Heart left ventricle (tissue), 16 donors: Measurements from ENCODE around the gene PLCH1. TPM values are rescaled to one million over a fixed set of nuclear protein-coding genes. Genes with fewer than 3 reads are reported as not detected.
A peak's percentile ranks its signal among the peaks of the same experiment; 100 is the strongest.

ENCODE experiments used
- ATAC-seq, 4 donors: fragments of 200-7000 bp; cut with Tn5 transposase; one replicate each; pipeline ENCODE4 v1.9.1; 2020 to 2022; ENCODE audit warnings: moderate library complexity in 4 of 4, mild to moderate bottlenecking in 3 of 4, moderate number of reproducible peaks in 1 of 4
- DNase-seq, 5 donors: peaks; one replicate each; pipeline ENCODE4 v3.0.0-alpha.2; 2020
- H3K27ac ChIP-seq, 12 donors: fragments of 200-600 bp; sonication (generic) in 4 of 12; one replicate each; pipeline versions ENCODE4 v1.5.0 to v1.8.0; 2016 to 2022; ENCODE audit warnings: mild to moderate bottlenecking in 2 of 12
- H3K27me3 ChIP-seq, 9 donors: fragments of 200-600 bp; sonication (generic) in 2 of 9; one replicate each; pipeline versions ENCODE4 v1.5.1 to v1.8.0; 2016 to 2022; ENCODE audit warnings: mild to moderate bottlenecking in 3 of 9
- H3K36me3 ChIP-seq, 9 donors: fragments of 200-600 bp; sonication (generic) in 2 of 9; one replicate each; pipeline versions ENCODE4 v1.5.0 to v1.8.0; 2018 to 2022; ENCODE audit warnings: mild to moderate bottlenecking in 2 of 9
- H3K4me1 ChIP-seq, 12 donors: fragments of 200-600 bp; sonication (generic) in 4 of 12; one replicate each; pipeline versions ENCODE4 v1.5.0 to v1.8.0; 2016 to 2022; ENCODE audit warnings: mild to moderate bottlenecking in 3 of 12
- H3K4me3 ChIP-seq, 12 donors: fragments of 200-600 bp; sonication (generic) in 4 of 12; one replicate each; pipeline versions ENCODE4 v1.5.0 to v1.8.0; 2017 to 2022; ENCODE audit warnings: mild to moderate bottlenecking in 9 of 12, moderate library complexity in 4 of 12
- H3K9me3 ChIP-seq, 12 donors: fragments of 200-600 bp; sonication (generic) in 4 of 12; one replicate each; pipeline versions ENCODE4 v1.5.0 to v1.8.0; 2016 to 2022; ENCODE audit warnings: mild to moderate bottlenecking in 1 of 12
- POLR2A ChIP-seq, 2 donors: fragments of 450-650 bp; IDR thresholded peaks; one replicate each; pipeline ENCODE4 v1.6.1; 2017; ENCODE audit warnings: antibody characterized with exemption in 2 of 2, mild to moderate bottlenecking in 2 of 2, moderate library complexity in 2 of 2
- WGBS, 4 donors: extraction: QIAGEN DNeasy Blood & Tissue Kit in 2 of 4; methylation state at CpG; one replicate each; pipeline versions ENCODE4 v1.1.5 to v1.1.7; 2013 to 2018; 5-methylcytosine and 5-hydroxymethylcytosine counted together
- intact Hi-C, 10 donors: fragments of 100-400 bp; cut with DNase I; formaldehyde crosslinking; loops; one replicate each; pipeline versions ENCODE4 v1.11.1 to v1.14.2; 2022
- polyA plus RNA-seq, 2 donors: library from polyadenylated mRNA; stranded (reverse); fragments of 200-250 nt; gene quantifications; one replicate each; pipeline ENCODE4 v1.2.3, GENCODE V29; 2013
- total RNA-seq, 9 donors: library from RNA; depleted of rRNA in 2 of 9; stranded (reverse); fragments of >200 nt in 2 of 9; fragmentation: NEBNext Ultra II Directional in 3 of 9; extraction: Animal tissue kit (Norgen Biotek cat#: 25700) in 3 of 9; gene quantifications; one replicate each; pipeline versions ENCODE4 v1.1.0 to v1.2.4, GENCODE V29; 2016 to 2023
- TF ChIP-seq, protein P1 (sequence below), 12 donors: fragments of 200-600 bp; sonication (generic) in 4 of 12; IDR thresholded peaks; one replicate each; pipeline versions ENCODE4 v1.5.0 to v1.8.0; 2018 to 2022; ENCODE audit warnings: antibody characterized with exemption in 12 of 12, mild to moderate bottlenecking in 5 of 12
- donor health status: ischemic (EF 13 %, LVEDD 7.1; RV severe dilation, severe dysfunction).
- donor health status: healthy with polysubstance abuse.
- donor health status: DM: no; HTN: yes; CAD: no.
- donor health status: DM: no; HTN: no; CAD: no.
- donor health status: ischemic (EF 25% LVEDD 6.9; RV normal size, moderate dysfunction).
- donor health status: ischemic (EF 25% LVEDD 5.7; RV mildly dilated, moderate dysfunction).
- donor health status: healthy.
- donor health status: DM: yes; HTN: yes; CAD: no.
- donor health status: ischemic (EF 35%, LVEDD 5.7; RV mildly dilated, moderate dysfunction).
- donor health status: nonischemic (EF 11% LVEDD 7.7; RV severe dilation, severe dysfunction).
- donor health status: DM: yes; HTN: yes; CAD: no.
- donor health status: PGD.
- donor health status: ischemic (EF 29% LVEDD 5.4; RV normal size, mild dysfunction).
- donor health status: nonischemic (EF 23%, LVEDD 6.1; RV moderate dilation, normal function).

The PLCH1 gene
- total and polyA plus RNA-seq, 11 donors = 0.07 to 2.7 (median 0.23) TPM

DNA sequence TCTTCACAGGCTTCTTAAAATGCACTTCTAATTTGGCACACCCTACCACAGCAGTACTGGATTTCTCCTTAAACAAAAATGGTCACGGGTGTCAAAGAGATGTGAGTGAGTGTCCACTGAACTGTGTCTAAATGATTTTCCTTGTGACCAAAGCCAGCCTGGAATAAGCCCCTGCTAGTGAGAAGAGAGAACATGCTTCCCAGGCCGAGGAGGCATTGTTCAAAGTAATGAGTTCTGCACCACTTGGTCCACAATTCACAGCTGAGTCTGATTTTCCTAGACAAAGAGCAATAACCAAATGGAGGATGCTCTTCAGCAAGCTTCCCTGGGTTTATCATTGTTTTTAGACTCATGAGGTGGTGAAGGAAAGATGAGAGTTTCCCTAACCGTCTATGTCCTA, 3.8 kb downstream of the PLCH1 start:
- Histone ChIP-seq H3K4me1 (peaks cover 0 to 27% (median 5%) of the 10 kb centered on the region in 12 donors), H3K27me3 (peaks cover 5 to 48% (median 18%) of the 10 kb centered on the region in 9 donors), H3K36me3 (no peaks in the 10 kb centered on the region), H3K9me3 (no peaks in the 10 kb centered on the region), H3K27ac (no peak overlapping the region), H3K4me3 (no peak overlapping the region)
- WGBS, 4 donors = 67 to 81% (median 76%) methylated on average over 3 of the region's 3 CpGs
- ATAC-seq (no peak), DNase-seq (no peak)
- TF ChIP-seq POLR2A (IDR thresholded peaks at IDR 0.05) = no peak
- TF ChIP-seq, protein P1, sequence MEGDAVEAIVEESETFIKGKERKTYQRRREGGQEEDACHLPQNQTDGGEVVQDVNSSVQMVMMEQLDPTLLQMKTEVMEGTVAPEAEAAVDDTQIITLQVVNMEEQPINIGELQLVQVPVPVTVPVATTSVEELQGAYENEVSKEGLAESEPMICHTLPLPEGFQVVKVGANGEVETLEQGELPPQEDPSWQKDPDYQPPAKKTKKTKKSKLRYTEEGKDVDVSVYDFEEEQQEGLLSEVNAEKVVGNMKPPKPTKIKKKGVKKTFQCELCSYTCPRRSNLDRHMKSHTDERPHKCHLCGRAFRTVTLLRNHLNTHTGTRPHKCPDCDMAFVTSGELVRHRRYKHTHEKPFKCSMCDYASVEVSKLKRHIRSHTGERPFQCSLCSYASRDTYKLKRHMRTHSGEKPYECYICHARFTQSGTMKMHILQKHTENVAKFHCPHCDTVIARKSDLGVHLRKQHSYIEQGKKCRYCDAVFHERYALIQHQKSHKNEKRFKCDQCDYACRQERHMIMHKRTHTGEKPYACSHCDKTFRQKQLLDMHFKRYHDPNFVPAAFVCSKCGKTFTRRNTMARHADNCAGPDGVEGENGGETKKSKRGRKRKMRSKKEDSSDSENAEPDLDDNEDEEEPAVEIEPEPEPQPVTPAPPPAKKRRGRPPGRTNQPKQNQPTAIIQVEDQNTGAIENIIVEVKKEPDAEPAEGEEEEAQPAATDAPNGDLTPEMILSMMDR (IDR thresholded peaks at IDR 0.05) = no peak
- intact Hi-C loops = loop anchor here in 1 of 10 donors (10.0 kb wide), 1 partner anchor 134 kb away; the partner anchor contains the start of gene GMPS

- DNase-seq = no peak
- H3K27ac ChIP-seq = no peak overlapping the region
- TF ChIP-seq POLR2A (IDR thresholded peaks at IDR 0.05) = no peak
- TF ChIP-seq, protein P1 (IDR thresholded peaks at IDR 0.05) = no peak
- no peak for ATAC-seq
- no peaks in the 10 kb centered on the region for H3K9me3 ChIP-seq
- H3K4me1 ChIP-seq = peaks cover 0 to 10% (median 1%) of the 10 kb centered on the region in 12 donors
- peaks cover 3 to 48% (median 18%) of the 10 kb centered on the region in 9 donors for H3K27me3 ChIP-seq
- no peak overlapping the region for H3K4me3 ChIP-seq
- WGBS, 4 donors = 54 to 69% (median 68%) methylated on average over 5 of the region's 5 CpGs
- H3K36me3 ChIP-seq = no peaks in the 10 kb centered on the region
- intact Hi-C loops = no loop called here
These were observed 5.7 kb downstream of the PLCH1 start for GRCh38 chr3:155739154-155739553.

- Histone ChIP-seq H3K36me3 (no peaks in the 10 kb centered on the region), H3K4me1 (peaks cover 0 to 5% (median 0%) of the 10 kb centered on the region in 12 donors), H3K27ac (no peak overlapping the region), H3K9me3 (no peaks in the 10 kb centered on the region), H3K4me3 (no peak overlapping the region), H3K27me3 (peaks cover 0 to 48% (median 16%) of the 10 kb centered on the region in 9 donors)
- TF ChIP-seq POLR2A (IDR thresholded peaks at IDR 0.05) = no peak
- TF ChIP-seq, protein P1 (IDR thresholded peaks at IDR 0.05) = no peak
- ATAC-seq (no peak), DNase-seq (no peak)
- 85 to 93% (median 88%) methylated on average over 13 of the region's 13 CpGs for WGBS, 4 donors
- intact Hi-C loops = no loop called here
These were observed 6.2 kb downstream of the PLCH1 start for GRCh38 chr3:155738580-155739076.

- Histone ChIP-seq H3K4me1 (no peaks in the 10 kb centered on the region), H3K27me3 (peaks cover 0 to 41% (median 9%) of the 10 kb centered on the region in 9 donors), H3K9me3 (no peaks in the 10 kb centered on the region), H3K36me3 (no peaks in the 10 kb centered on the region), H3K27ac (no peak overlapping the region), H3K4me3 (no peak overlapping the region)
- peak in 2 of 4 donors; percentile 55 to 61 for ATAC-seq
- WGBS, 4 donors = 44 to 52% (median 48%) methylated on average over 8 of the region's 8 CpGs
- intact Hi-C loops = no loop called here
- DNase-seq = no peak
- no peak for TF ChIP-seq POLR2A (IDR thresholded peaks at IDR 0.05)
- TF ChIP-seq, protein P1 (IDR thresholded peaks at IDR 0.05) = no peak
These were observed 6.9 kb downstream of the PLCH1 start for GRCh38 chr3:155737844-155738460.
